ENCODE data around the gene NMRK2. TPM values are rescaled to one million over a fixed set of nuclear protein-coding genes. Genes with fewer than 3 reads are reported as not detected.
"Not testable (repeated sequence)": the region's sequence is repeated elsewhere in the genome, so short reads cannot be mapped to it uniquely, and the experiment has no call there.

Gene NMRK2, protein sequence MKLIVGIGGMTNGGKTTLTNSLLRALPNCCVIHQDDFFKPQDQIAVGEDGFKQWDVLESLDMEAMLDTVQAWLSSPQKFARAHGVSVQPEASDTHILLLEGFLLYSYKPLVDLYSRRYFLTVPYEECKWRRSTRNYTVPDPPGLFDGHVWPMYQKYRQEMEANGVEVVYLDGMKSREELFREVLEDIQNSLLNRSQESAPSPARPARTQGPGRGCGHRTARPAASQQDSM
- total RNA-seq = not detected in 2 replicates

DNA sequence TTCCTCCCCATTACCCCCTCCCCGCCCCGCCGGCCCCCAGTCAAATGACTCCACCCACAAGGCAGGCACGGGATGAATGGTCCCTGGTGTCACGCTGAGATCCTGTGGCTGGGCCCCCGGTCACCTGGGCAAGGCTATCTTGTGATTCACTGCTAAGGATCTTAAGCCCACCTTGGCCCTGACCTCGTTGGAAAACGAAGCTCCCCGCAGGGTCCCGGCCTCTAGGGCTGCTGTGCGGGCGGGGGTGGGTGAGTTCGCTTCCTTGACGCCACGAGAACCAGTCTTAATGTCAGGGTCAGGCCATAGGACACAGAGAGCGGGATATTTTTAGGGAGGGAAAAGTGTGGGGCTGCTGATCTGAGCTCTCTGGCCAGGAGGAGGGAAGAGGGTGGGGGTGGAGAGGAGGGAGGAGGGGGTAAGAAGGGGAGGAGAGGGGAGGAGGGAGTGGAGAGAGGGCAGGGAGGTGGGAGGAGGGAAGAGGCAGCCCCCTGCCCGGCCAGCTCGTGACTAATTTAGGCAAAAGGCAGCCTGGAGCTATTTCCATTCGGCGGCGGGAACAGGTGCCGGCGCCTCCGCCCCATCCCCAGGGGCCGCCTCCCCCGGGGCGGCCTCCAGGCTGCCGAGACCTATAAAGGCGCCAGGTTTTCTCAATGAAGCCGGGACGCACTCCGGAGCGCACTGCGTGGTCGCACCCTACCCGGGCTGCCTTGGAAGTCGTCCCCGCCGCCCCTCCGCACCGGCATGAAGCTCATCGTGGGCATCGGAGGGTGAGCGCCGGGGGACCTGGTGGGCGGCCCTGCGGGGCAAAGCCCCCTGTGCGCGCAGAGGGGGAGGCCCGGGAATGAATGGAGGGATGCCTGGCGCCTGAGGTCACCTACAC is at the start of gene NMRK2:
Gene NMRK2 (plus strand): TSS at position 139 of the 880 bp plus-strand sequence. CDS start 603 bp downstream, at position 742.
- no peak for DNase-seq (ENCODE audit: low read depth in 2 of 2)

DNA sequence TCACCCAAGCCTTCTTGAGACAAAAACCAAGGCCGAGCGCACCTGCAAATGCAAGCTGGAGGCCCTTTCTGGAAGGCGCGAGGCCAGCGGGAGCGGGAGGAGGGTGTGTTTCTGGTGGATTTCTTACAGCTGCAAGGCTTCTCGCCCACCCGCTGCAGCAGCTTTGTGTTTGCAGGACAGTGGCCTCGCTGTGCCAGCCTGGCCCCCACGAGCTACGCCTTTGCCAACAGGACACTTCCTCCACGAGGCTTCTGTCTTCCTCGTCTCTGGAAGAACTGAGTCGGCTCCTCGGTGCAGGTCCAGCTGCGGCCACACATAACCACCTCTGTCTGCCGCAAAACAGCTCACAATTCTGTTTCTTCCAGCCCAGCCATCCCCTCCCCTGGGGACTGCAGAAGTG is 42.3 kb upstream of the NMRK2 start:
- DNase-seq (ENCODE audit: low read depth in 2 of 2) = no peak

DNA sequence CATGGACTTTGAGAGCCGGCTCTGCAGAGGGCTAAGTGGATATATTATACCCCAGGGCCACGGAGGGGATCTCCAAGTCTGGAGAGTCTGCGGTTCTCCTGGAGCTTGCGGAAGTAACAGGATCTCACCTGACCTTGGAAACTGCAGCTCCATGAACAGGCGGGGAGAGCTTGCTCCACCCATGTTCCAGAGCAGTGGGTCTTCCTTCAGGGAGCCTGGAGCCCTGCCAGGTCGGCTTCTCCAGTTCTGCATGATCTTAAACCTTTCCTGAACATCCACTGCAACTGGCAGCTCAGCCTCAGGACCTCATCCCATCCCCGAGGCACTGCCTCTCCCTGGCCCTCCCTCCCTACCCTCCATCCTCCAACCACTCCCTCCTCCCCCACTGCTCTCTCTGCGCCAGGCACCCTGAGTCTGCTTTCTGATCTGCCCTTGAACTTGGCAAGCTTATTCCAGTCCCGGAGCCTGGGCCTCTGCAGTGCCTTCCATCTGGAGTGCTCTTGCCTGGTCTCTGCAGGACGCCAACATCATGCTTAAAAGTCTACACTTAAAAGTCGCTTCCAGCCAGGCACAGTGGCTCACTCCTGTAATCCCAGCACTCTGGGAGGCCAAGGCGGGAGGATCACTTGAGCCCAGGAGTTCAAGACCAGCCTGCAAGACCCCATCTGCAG is 39.2 kb upstream of the NMRK2 start:
- no peak for DNase-seq (ENCODE audit: low read depth in 2 of 2)

DNA sequence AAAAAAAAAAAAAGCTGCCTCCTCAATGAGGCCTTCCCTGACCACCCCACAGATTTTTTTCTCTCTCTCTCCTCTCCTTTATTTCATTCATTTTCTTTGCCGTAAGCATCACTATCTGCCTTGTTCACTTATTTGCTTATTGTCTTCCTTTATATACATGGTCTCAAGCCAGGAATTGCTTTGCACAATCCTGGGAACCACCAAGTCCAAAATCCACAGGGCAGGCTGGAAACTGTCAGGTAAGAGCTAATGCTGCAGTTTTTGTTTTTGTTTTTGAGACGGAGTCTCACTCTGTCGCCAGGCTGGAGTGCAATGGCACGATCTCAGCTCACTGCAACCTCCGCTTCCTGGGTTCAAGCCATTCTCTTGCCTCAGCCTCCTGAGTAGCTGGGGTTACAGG is 37.9 kb upstream of the NMRK2 start:
- not testable (repeated sequence) for DNase-seq (ENCODE audit: low read depth in 2 of 2)

DNA sequence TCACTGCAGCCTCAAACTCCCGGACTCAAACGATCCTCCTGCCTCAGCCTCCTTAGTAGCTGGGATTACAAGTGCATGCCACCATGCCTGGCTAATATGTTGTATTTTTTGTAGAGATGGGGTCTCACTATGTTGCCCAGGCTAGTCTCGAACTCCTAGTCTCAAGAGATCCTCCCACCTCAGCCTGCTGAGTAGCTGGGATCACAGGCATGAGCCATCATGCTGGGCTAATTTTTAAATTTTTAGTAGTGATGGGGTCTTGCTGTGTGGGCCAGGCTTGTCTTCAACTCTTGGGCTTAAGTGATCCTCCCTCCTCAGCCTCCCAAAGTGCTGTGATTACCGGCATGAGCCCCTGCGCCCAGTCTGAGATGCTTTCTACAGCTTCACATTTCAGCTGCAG is 37.1 kb upstream of the NMRK2 start:
- no peak for DNase-seq (ENCODE audit: low read depth in 2 of 2)

DNA sequence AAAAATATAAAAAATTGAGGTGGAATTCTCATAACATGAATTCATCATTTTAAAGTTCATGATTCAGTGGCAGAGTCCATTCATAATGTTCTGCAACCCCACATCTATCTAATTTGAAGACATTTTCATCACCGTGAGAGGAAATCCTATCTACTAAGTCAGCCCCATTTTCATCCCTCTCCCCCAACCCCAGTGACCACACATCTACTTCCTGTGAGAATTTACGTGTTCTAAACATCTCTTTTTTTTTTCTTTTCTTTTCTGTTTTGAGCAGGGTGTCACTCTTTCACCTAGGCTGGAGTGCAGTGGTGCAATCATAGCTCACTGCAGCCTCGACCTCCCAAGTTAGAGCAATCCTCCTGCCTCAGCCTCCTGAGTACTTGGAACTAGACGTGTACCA is 34.9 kb upstream of the NMRK2 start:
- no peak for DNase-seq (ENCODE audit: low read depth in 2 of 2)

DNA sequence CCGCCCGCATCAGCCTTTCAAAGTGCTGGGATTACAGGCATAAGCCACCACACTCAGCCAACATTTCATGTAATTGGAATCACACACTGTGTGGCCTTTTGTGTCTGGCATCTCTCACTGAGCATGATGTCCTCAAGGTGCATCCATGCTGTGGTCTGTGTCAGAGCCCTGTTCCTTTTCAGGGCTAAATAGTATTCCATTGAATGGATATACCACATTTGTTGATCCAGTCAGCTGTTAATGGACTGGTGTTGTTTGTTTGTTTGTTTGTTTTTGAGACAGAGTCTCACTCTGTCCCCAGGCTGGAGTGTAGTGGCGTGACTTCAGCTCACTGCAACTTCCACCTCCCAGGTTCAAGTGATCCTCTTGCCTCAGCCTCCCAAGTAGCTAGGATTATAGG is 34.4 kb upstream of the NMRK2 start:
- DNase-seq (ENCODE audit: low read depth in 2 of 2) = no peak

DNA sequence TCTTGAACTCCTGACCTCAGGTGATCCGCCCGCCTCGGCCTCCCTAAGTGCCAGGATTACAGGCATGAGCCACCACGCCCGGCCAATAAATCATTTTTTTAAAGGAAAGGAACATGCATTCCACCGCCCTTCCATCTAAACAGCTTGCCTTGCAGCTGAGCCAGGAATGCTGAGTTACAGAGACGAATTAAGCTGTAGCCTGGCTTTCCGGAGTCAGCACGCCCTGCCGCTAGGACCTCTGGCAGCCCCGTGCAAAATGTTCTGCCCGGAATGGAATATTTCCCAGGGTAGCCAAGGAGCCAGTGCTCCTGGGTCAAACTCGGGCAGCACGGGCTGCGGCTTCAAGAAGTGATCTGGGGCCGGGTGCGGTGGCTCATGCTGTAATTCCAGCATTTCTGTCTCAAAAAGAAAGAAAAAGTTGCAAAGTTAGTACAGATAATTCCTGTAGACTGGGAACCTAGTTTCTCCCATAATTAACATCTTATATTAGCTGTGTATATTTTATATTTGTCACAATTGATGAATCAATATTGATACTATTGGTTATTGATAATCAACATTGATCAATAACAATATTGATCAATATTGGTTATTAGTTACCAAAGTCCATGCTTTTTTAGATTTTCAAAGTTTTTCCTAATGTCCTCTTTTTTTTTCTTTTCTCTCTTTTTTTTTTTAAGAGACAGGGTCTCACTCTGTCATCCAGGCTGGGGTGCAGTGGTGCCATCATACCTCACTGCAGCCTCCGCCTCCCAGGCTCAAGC is 33.2 kb upstream of the NMRK2 start:
- no peak for DNase-seq (ENCODE audit: low read depth in 2 of 2)

DNA sequence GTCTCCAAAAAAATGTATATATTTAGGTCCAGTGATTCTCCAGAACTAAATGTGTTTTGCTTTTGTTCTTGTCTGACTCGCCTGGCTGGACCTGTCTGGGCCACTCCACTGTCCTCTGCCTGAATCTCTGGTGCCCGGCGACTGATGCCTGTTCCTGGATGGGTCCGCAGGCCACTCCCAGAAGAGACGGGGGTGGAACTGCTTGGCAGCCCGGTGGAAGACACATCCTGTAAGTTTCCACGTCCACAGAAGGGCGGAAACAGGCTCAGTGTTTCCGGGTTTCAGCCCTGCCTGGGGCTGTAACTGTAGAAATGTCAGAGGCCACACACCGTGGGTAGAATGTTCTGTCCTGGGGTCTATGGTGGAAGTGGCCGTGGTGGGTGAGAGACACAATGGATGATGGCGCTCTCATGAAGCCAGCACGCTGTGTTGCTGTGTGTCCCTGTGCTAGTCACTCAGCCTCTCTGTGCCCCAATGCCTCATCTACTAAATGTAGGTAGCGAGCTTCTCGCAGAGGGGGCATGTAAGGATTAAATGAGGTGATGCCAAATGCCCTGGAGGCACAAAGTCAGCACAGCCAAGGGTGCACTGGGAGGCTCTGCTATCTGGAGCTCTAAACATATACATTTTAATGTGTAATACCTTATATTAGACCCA is 30.4 kb upstream of the NMRK2 start:
- DNase-seq (ENCODE audit: low read depth in 2 of 2) = no peak

DNA sequence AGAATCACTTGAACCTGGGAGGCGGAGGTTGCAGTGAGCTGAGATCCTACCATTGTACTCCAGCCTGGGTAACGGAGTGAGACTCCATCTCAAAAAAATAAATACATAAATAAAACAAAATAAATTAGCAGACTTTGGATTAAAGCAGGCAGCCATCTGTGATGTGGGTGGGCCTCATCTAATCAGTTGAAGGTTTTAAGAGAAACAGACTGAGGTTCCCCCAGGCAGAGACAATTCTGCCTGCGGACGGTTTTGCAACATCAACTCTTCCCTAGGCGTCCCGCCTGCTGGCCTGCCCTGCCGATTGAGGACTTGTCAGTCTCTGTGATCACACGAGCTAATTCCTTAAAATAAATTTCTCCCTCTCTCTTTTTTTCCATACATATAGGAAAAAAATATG is 28.6 kb upstream of the NMRK2 start:
- no peak for DNase-seq (ENCODE audit: low read depth in 2 of 2)

DNA sequence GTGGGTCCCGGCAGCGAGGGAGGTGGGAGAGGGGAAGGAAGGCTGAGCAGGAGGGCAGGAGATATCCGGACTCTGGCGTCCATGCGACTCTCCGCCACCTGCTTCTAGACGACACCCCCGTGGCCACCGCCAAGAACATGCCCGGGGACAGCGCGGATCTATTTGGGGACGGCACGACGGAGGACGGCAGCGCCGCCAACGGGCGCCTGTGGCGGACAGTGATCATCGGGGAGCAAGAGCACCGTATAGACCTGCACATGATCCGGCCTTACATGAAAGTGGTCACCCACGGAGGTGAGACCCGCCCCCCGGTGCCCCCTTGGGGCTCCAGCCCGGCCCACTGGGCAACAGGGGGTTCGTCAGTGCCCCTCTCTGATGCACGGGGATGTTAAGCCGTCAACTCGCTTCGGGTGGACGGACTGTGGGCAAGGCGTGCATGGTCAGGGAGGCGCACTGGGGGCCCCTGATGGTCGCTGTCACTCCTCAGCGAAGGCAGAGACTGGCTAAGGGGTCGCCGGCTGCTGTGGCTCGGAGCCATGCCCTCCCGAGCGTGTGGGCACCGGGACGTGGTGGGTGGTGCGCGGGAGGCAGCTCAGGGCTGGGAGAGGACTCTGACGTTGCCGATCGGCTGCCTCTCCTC is 25.1 kb upstream of the NMRK2 start:
- no peak for DNase-seq (ENCODE audit: low read depth in 2 of 2)

DNA sequence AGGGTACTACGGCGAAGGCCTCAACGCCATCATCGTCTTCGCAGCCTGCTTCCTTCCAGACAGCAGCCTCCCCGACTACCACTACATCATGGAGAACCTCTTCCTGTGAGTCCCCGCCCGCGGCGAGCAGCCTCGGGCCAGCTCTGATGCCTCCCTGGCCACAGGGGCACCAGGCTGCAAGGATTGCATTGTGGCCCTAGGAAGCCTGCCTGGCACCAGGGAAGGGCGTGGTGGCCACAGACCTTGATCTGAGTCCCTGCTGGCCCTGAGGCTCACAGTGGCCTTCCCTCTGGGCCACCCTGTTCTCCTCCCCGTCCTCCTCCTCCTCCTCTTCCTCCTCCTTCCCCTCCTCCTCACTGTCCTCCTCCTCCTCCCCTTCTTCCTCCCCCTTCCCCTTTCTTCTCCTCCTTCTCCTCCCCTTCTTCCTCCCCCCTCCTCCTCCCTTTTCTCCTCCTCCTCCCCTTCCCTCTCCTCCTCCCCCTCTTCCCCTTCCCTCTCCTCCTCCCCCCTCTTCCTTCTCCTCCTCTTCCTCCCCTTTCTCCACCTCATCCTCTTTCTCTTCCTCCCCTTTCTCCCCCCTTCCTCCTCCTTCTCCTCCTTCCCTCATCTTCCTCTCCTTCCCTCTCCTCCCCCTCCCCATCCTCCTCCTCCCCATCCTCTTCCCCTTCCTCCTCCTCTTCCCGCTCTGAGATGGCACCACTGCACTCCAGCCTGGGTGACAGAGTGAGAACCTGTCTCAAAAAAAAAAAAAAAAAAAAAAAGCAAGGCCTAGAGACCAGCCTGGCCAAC is 24.4 kb upstream of the NMRK2 start:
- no peak for DNase-seq (ENCODE audit: low read depth in 2 of 2)

DNA sequence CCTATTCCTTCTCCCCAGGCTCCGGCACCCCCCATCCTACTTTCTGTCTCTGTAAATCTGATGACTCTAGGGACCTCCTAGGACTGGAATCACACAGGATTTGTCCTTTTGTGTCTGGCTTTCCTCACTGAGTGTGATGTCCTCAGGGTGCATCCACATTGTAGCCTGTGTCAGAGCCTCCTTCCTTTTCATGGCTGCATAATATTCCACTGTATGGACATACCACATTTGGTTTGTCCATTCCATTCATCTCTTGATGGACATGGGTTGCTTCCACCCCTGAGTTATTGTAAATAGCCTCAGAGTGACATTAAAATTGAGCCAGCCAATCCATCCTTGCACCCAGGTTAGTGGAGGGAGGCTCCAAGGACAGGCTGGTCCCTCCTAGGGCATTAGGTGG is 22.8 kb upstream of the NMRK2 start:
- DNase-seq (ENCODE audit: low read depth in 2 of 2) = no peak

DNA sequence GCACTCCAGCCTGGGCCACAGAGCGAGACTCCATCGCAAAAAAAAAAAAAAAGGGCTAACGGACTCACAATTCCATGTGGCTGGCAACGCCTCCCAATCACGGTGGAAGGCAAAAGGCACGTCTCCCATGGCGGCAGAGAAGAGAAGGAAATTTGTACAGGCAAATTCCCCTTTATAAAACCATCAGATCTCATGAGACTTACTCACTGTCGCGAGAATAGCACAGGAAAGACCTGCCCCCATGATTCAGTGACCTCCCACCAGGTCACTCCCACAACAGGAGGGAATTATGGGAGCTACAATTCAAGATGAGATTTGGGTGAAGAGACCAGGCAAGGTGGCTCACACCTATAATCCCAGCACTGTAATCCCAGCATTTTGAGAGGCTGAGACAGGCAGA is 18.7 kb upstream of the NMRK2 start:
- DNase-seq (ENCODE audit: low read depth in 2 of 2) = no peak

DNA sequence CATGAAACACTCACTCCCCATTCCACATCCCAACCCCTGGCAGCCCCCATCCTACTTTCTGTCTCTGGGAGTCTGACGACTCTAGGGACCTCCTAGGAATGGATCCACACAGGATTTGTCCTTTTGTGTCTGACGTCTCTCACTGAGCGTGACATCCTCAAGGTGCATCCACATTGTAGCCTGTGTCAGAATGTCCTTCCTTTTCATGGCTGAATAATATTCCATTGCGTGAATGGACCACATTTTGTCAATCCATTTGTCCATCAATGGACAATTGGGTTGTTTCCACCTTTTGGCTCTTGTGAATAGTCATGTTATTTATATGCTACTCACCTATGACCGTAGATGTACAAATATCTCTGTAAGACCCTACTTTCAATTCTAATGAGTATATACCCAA is 16.8 kb upstream of the NMRK2 start:
- DNase-seq (ENCODE audit: low read depth in 2 of 2) = no peak

DNA sequence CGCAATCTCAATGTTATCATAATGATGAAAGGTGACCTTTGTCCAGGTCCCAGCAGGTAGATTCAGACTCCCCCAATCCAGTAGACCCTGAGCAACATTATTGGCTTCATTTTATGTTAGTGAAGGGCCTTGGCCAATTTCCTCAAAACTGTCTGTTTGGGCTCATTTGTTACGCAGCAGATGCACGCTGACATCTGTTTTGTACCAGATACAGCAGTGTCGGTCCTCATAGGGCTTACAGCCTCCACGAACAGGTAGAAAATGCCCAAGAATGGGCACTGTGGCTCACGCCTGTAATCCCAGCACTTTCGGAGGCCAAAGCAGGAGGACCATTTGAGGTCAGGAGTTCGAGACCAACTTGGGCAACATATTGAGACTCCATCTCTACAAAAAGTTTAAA is 13.1 kb upstream of the NMRK2 start:
- no peak for DNase-seq (ENCODE audit: low read depth in 2 of 2)

DNA sequence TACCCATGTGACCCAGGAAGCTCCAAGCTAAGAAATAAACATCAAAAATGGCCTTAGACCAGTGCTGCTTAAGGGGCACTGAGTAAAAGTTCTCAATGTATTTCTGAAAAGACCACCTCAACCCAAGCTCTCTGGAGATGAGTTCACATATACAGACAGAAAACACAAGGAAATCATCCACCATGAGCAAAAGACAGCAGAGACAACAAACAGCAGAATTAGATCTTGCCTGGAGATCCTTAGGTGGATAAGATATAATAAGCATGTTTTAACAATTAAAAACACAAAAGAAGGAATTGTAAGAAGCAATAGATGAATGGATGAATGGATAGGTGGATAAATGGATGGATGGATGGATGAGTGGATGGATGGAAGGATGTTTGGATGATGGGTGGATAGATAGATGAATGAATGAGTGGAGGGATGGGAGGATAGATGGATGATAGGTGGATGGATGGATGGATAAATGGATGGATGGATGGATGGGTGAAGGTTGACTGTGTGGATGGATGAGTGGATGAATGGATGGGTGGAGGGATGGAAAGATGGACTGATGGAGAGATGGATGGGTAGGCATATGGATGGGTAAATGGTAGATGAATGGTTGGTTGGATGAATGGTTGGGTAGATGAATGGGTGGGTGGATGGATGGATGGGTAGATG is 9.6 kb upstream of the NMRK2 start:
- DNase-seq (ENCODE audit: low read depth in 2 of 2) = no peak

DNA sequence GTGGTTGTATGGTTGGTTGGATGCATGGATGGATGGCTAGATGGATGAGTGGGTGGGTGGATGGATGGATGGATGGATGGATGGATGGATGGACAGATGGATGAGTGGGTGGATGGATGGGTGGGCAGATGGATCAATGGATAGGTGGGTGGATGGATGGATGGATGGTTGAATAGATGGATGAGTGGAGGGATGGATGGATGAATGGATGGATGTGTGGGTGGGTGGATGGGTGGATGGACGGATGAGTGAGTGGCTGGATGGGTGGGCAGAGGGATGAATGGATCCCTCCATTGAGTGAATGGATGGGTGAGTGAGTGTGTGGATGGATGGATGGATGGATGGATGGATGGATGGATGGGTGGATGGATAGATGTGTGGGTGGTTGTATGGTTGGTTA is 9.0 kb upstream of the NMRK2 start:
- no peak for DNase-seq (ENCODE audit: low read depth in 2 of 2)

DNA sequence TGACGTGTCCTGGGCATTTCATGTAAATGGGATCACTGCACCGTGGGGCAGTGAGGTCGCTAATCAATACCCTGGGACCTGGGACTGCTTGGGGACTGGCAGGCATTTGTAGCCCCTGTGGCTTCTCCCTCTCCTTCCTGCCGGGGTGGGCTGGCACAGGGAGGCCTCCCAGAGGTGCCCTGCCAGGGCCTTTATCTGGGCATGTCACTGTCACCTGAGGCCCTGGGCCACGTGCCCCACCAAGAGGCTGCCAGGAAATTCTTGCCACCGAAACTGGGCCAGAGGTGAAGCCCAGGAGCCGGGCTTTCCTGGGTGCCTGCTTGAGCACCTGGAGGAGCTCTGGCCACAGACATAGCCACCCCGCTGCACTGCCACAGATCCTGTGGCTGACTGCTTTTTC is 1.8 kb upstream of the NMRK2 start:
- no peak for DNase-seq (ENCODE audit: low read depth in 2 of 2)

Measured in dermis microvascular lymphatic vessel endothelial cell (primary cell).